Ramos (cell line): Measurements from ENCODE around the gene HOOK1.
"Not testable (repeated sequence)": the region's sequence is repeated elsewhere in the genome, so short reads cannot be mapped to it uniquely, and the experiment has no call there.

ENCODE experiments used
- in situ Hi-C: fragments of 300-500 bp; cut with MboI; formaldehyde crosslinking; loops from one replicate; pipeline ENCODE4 v1.14.3; 2022; ENCODE audit warnings: low sequenced_read_pairs; ENCODE audit not compliant: unreplicated experiment

The HOOK1 gene

GRCh38 chr1:59880735-59881134, 66.0 kb downstream of the HOOK1 start:
- in situ Hi-C loops: no loop called here

GRCh38 chr1:59885160-59885832, 70.5 kb downstream of the HOOK1 start:
- in situ Hi-C loops: no loop called here

- in situ Hi-C loops: no loop called here
These were observed 78.4 kb downstream of the HOOK1 start for GRCh38 chr1:59892841-59893811.

- in situ Hi-C loops: no loop called here
These were observed 82.4 kb downstream of the HOOK1 start for GRCh38 chr1:59897165-59897564.

- in situ Hi-C loops: no loop called here
These were observed 84.2 kb downstream of the HOOK1 start for GRCh38 chr1:59898927-59899326.

- in situ Hi-C loops: no loop called here
These were observed 85.9 kb downstream of the HOOK1 start for GRCh38 chr1:59900640-59901039.

GRCh38 chr1:59901770-59902388, 87.1 kb downstream of the HOOK1 start:
- in situ Hi-C loops: no loop called here

GRCh38 chr1:59903141-59903754, 88.5 kb downstream of the HOOK1 start:
- in situ Hi-C loops: no loop called here

- in situ Hi-C loops: no loop called here
These were observed 92.2 kb downstream of the HOOK1 start for GRCh38 chr1:59906931-59907330.

- in situ Hi-C loops: no loop called here
These were observed 93.3 kb downstream of the HOOK1 start for GRCh38 chr1:59908084-59908483.

GRCh38 chr1:59908682-59909081, 93.9 kb downstream of the HOOK1 start:
- in situ Hi-C loops: no loop called here

GRCh38 chr1:59914791-59915286, 100.1 kb downstream of the HOOK1 start:
- in situ Hi-C loops: not testable (repeated sequence)

- in situ Hi-C loops: no loop called here
These were observed 100.8 kb downstream of the HOOK1 start for GRCh38 chr1:59915516-59915915.

- in situ Hi-C loops: no loop called here
These were observed 102.5 kb downstream of the HOOK1 start for GRCh38 chr1:59917026-59917784.

GRCh38 chr1:59917785-59918180, 103.0 kb downstream of the HOOK1 start:
- in situ Hi-C loops: no loop called here

- in situ Hi-C loops: no loop called here
These were observed 105.0 kb downstream of the HOOK1 start for GRCh38 chr1:59919746-59920145.

GRCh38 chr1:59921258-59921899, 106.6 kb downstream of the HOOK1 start:
- in situ Hi-C loops: not testable (repeated sequence)

- in situ Hi-C loops: no loop called here
These were observed 109.9 kb downstream of the HOOK1 start for GRCh38 chr1:59924653-59925052.
